Psoas muscle (tissue), 8 donors: ENCODE data around the gene NFATC2. TPM values are rescaled to one million over a fixed set of nuclear protein-coding genes. Genes with fewer than 3 reads are reported as not detected.
A peak's percentile ranks its signal among the peaks of the same experiment; 100 is the strongest.

ENCODE experiments used
- ATAC-seq, 4 donors: fragments of 200-7000 bp; cut with Tn5 transposase; one replicate each; pipeline ENCODE4 v1.9.1; 2020; ENCODE audit warnings: moderate library complexity in 3 of 4, mild to moderate bottlenecking in 2 of 4
- DNase-seq, 2 donors: peaks; one replicate each; pipeline ENCODE4 v3.0.0-alpha.2; 2020
- H3K27ac ChIP-seq: fragments of 200-600 bp; one replicate; pipeline ENCODE4 v1.8.0; 2022
- H3K27me3 ChIP-seq, 3 donors: fragments of 200-600 bp in 1 of 3; one replicate each; pipeline versions ENCODE4 v1.6.1 to v1.8.0; 2013 to 2022; ENCODE audit warnings: low read length in 2 of 3, mild to moderate bottlenecking in 2 of 3, moderate library complexity in 1 of 3; ENCODE audit not compliant: insufficient read depth in 3 of 3
- H3K36me3 ChIP-seq, 2 donors: fragments of 200-600 bp in 1 of 2; one replicate each; pipeline versions ENCODE4 v1.6.1 to v1.8.0; 2013 to 2022; ENCODE audit warnings: low read depth in 1 of 2, mild to moderate bottlenecking in 1 of 2, moderate library complexity in 1 of 2; ENCODE audit not compliant: insufficient read depth in 1 of 2
- H3K4me1 ChIP-seq: fragments of 200-600 bp; one replicate; pipeline ENCODE4 v1.8.0; 2022
- H3K4me3 ChIP-seq: fragments of 200-600 bp; one replicate; pipeline ENCODE4 v1.8.0; 2022; ENCODE audit warnings: mild to moderate bottlenecking
- H3K9me3 ChIP-seq: fragments of 200-600 bp; one replicate; pipeline ENCODE4 v1.8.0; 2022
- CTCF ChIP-seq: fragments of 200-600 bp; IDR thresholded peaks from one replicate; pipeline ENCODE4 v1.8.0; 2022; ENCODE audit warnings: antibody characterized with exemption
- WGBS, 3 donors: extraction: QIAGEN DNeasy Blood & Tissue Kit; methylation state at CpG; one replicate each; pipeline versions ENCODE4 v1.1.6 to v1.1.7; 2013; 5-methylcytosine and 5-hydroxymethylcytosine counted together
- intact Hi-C, 2 donors: fragments of 100-400 bp; cut with DNase I; formaldehyde crosslinking; loops; one replicate each; pipeline versions ENCODE4 v1.11.0 to v1.14.2; 2022
- polyA plus RNA-seq, 3 donors: library from polyadenylated mRNA; stranded (reverse); fragments of 200-250 nt; gene quantifications; one replicate each; pipeline ENCODE4 v1.2.3, GENCODE V29; 2013
- total RNA-seq, 4 donors: library from RNA; stranded (reverse); fragmentation: NEBNext Ultra II Directional in 2 of 4; extraction: Animal tissue kit (Norgen Biotek cat#: 25700) in 2 of 4; gene quantifications; one replicate each; pipeline versions ENCODE4 v1.2.1 to v1.2.4, GENCODE V29; 2021 to 2023
- donor health status: healthy with polysubstance abuse.
- donor health status: DM: no; HTN: no; CAD: no; lungs with moderate emphysema.
- donor health status: Bipolar disorder and iron deficiency.
- donor health status: healthy.
- donor health status: DM: yes; HTN: yes; CAD: no.
- donor health status: DM: no; HTN: no; CAD: no.
- donor health status: DM: no; HTN: no; CAD: no.
- donor health status: DM: yes; HTN: yes; CAD: no.

Gene NFATC2
- total and polyA plus RNA-seq, 7 donors: 0.18 to 3.1 (median 0.64) TPM

GRCh38 chr20:51373713-51374455, 168.6 kb downstream of the NFATC2 start:
- intact Hi-C loops: loop anchor here in 1 of 2 donors (2.0 kb wide), 1 partner anchor 221 kb away; no protein-coding TSS in a partner anchor
- Histone ChIP-seq H3K4me1 (peaks cover 9% of the 10 kb centered on the region), H3K27me3 (no peaks in the 10 kb centered on the region), H3K36me3 (no peaks in the 10 kb centered on the region), H3K4me3 (no peak overlapping the region), H3K9me3 (no peaks in the 10 kb centered on the region), H3K27ac (no peak overlapping the region)
- no peak for TF ChIP-seq CTCF
- DNase-seq: no peak
- no peak for ATAC-seq
- 64 to 66% (median 64%) methylated on average over 12 of the region's 12 CpGs for WGBS, 3 donors

GRCh38 chr20:51372966-51373365, 169.6 kb downstream of the NFATC2 start:
- WGBS, 3 donors: 72 to 78% (median 78%) methylated on average over 7 of the region's 7 CpGs
- Histone ChIP-seq H3K4me1 (peaks cover 9% of the 10 kb centered on the region), H3K9me3 (no peaks in the 10 kb centered on the region), H3K27me3 (no peaks in the 10 kb centered on the region), H3K36me3 (no peaks in the 10 kb centered on the region), H3K4me3 (no peak overlapping the region), H3K27ac (no peak overlapping the region)
- no peak for DNase-seq
- intact Hi-C loops: loop anchor here in 1 of 2 donors (1.0 kb wide), 2 partner anchors 222 to 251 kb away; no protein-coding TSS in a partner anchor
- no peak for TF ChIP-seq CTCF
- ATAC-seq: no peak

GRCh38 chr20:51372176-51372803, 170.2 kb downstream of the NFATC2 start:
- ATAC-seq: peak; percentile 90 to 99 (median 97)
- intact Hi-C loops: loop anchor here in 1 of 2 donors (1.0 kb wide), 2 partner anchors 223 to 252 kb away; no protein-coding TSS in a partner anchor
- peaks cover 9% of the 10 kb centered on the region for H3K4me1 ChIP-seq
- TF ChIP-seq CTCF: peak; percentile 86
- H3K4me3 ChIP-seq: no peak overlapping the region
- no peaks in the 10 kb centered on the region for H3K9me3 ChIP-seq
- H3K36me3 ChIP-seq: no peaks in the 10 kb centered on the region
- no peak overlapping the region for H3K27ac ChIP-seq
- no peaks in the 10 kb centered on the region for H3K27me3 ChIP-seq
- 21 to 31% (median 23%) methylated on average over 13 of the region's 13 CpGs for WGBS, 3 donors
- peak; percentile 61 to 79 for DNase-seq

GRCh38 chr20:51371720-51372119, 170.8 kb downstream of the NFATC2 start:
- 91 to 97% (median 95%) methylated on average over 4 of the region's 4 CpGs for WGBS, 3 donors
- Histone ChIP-seq H3K36me3 (no peaks in the 10 kb centered on the region), H3K9me3 (no peaks in the 10 kb centered on the region), H3K27me3 (no peaks in the 10 kb centered on the region), H3K27ac (no peak overlapping the region), H3K4me1 (peaks cover 9% of the 10 kb centered on the region), H3K4me3 (no peak overlapping the region)
- no peak for ATAC-seq
- TF ChIP-seq CTCF: no peak
- intact Hi-C loops: loop anchor here in 1 of 2 donors (1.0 kb wide), 2 partner anchors 224 to 253 kb away; no protein-coding TSS in a partner anchor
- no peak for DNase-seq
